Gastroesophageal sphincter (tissue), 4 donors: ENCODE data around the gene MED1. TPM values are rescaled to one million over a fixed set of nuclear protein-coding genes. Genes with fewer than 3 reads are reported as not detected.

Experiments
- ATAC-seq: fragments of 150-250 bp; one replicate; pipeline ENCODE4 v1.9.1; 2016; ENCODE audit warnings: mild to moderate bottlenecking, moderate library complexity
- H3K27ac ChIP-seq, 4 donors: fragments of 200-600 bp; sonication (generic) in 3 of 4; 1 replicate in 3 of 4; 2 replicates in 1 of 4; pipeline ENCODE4 v1.5.1; 2016 to 2019
- H3K27me3 ChIP-seq: fragments of 200-600 bp; sonication (generic); one replicate; pipeline ENCODE4 v1.5.1; 2019
- H3K36me3 ChIP-seq, 2 donors: fragments of 200-600 bp; sonication (generic); one replicate each; pipeline ENCODE4 v1.5.1; 2019; ENCODE audit warnings: control low read depth in 1 of 2
- H3K4me1 ChIP-seq, 3 donors: fragments of 200-600 bp; sonication (generic); 1 replicate in 2 of 3; 2 replicates in 1 of 3; pipeline ENCODE4 v1.5.1; 2016 to 2019; ENCODE audit warnings: control low read depth in 2 of 3
- H3K4me3 ChIP-seq, 2 donors: fragments of 200-600 bp; sonication (generic); one replicate each; pipeline ENCODE4 v1.5.1; 2019; ENCODE audit warnings: mild to moderate bottlenecking in 1 of 2, moderate library complexity in 1 of 2
- H3K9me3 ChIP-seq, 3 donors: fragments of 200-600 bp; sonication (generic); one replicate each; pipeline ENCODE4 v1.5.1; 2017 to 2019; ENCODE audit warnings: control low read depth in 2 of 3
- EP300 ChIP-seq: sonication (generic); formaldehyde crosslinking; IDR thresholded peaks from one replicate; pipeline ENCODE4 v1.6.1; 2017; ENCODE audit warnings: antibody characterized with exemption, mild to moderate bottlenecking
- POLR2A ChIP-seq, 2 donors: fragments of 450-650 bp; IDR thresholded peaks; one replicate each; pipeline ENCODE4 v1.6.1; 2017; ENCODE audit warnings: antibody characterized with exemption in 2 of 2, mild to moderate bottlenecking in 2 of 2, moderate library complexity in 1 of 2
- POLR2AphosphoS5 ChIP-seq: sonication (generic); formaldehyde crosslinking; IDR thresholded peaks from one replicate; pipeline ENCODE4 v1.6.1; 2017; ENCODE audit warnings: antibody characterized with exemption
- WGBS, 2 donors: methylation state at CpG; one replicate each; pipeline ENCODE4 v1.1.5; 2018; ENCODE audit warnings: low coverage in 1 of 2; 5-methylcytosine and 5-hydroxymethylcytosine counted together
- total RNA-seq, 4 donors: library from RNA; depleted of rRNA; stranded (reverse); fragments of >200 nt; gene quantifications; one replicate each; pipeline ENCODE4 v1.1.0, GENCODE V29; 2016
- TF ChIP-seq, protein P1 (sequence below), 4 experiments: fragments of 200-600 bp in 2 of 4; fragments of 450-650 bp in 2 of 4; sonication (generic) in 1 of 4; IDR thresholded peaks; one replicate each; pipeline ENCODE4 v1.5.1; 2017 to 2019; ENCODE audit warnings: antibody characterized with exemption in 4 of 4, mild to moderate bottlenecking in 2 of 4, moderate library complexity in 2 of 4

MED1 gene
- total RNA-seq, 4 donors from 2014 or later, result 19.9 to 31.1 (median 25.1) TPM

DNA sequence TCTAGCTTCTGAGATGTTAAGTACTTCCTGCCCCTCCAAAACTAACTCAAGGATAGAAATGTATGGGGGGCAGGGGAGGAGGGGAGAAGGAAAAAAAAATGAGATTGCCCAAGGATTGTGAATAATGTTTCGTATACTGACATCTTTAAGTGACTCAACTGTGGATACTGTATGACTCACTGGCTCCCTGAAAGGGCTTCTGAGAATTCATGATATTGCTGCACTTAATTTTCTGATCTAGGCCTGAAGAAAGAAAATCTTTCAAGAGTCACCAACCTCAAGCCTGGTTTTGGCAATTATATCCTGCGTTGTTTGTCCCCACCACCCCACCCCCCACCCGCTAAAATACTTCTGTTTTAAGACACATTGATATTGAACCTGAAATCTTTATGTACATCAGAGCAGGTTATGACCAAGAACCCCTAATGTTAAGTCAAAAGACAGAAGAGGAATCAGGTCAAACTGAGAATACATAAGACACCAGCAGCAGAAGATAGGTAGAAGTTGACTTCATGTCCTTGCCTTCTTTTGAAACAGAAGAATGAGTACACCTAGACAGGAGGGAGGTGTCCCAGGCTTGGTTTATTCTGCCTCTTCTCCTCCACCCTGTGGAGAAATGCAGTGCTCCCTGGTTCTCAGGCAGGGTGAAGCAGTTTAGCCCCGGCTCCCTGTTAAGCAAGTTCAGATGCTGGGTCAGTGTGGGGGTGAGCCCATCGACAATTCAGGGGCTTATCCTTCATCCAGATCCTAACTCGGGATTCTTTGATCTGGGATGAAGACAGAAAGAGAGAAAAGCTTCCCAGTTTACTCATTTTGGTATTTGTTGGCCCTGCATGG lies 46.3 kb downstream of the MED1 start:
- no peak overlapping the region for H3K27ac ChIP-seq
- TF ChIP-seq, protein P1, sequence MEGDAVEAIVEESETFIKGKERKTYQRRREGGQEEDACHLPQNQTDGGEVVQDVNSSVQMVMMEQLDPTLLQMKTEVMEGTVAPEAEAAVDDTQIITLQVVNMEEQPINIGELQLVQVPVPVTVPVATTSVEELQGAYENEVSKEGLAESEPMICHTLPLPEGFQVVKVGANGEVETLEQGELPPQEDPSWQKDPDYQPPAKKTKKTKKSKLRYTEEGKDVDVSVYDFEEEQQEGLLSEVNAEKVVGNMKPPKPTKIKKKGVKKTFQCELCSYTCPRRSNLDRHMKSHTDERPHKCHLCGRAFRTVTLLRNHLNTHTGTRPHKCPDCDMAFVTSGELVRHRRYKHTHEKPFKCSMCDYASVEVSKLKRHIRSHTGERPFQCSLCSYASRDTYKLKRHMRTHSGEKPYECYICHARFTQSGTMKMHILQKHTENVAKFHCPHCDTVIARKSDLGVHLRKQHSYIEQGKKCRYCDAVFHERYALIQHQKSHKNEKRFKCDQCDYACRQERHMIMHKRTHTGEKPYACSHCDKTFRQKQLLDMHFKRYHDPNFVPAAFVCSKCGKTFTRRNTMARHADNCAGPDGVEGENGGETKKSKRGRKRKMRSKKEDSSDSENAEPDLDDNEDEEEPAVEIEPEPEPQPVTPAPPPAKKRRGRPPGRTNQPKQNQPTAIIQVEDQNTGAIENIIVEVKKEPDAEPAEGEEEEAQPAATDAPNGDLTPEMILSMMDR (IDR thresholded peaks at IDR 0.05), result no peak
- TF ChIP-seq POLR2AphosphoS5 (no peak), POLR2A (IDR thresholded peaks at IDR 0.05) (no peak), EP300 (no peak)
- H3K4me3 ChIP-seq, result no peak overlapping the region
- peaks cover 0 to 47% of the 10 kb centered on the region in 2 donors for H3K36me3 ChIP-seq
- H3K27me3 ChIP-seq, result no peaks in the 10 kb centered on the region
- peaks cover 0 to 15% (median 7%) of the 10 kb centered on the region in 3 donors for H3K4me1 ChIP-seq
- WGBS, 2 donors, result 59% methylated on average over 3 to 6 of the region's 6 CpGs
- no peaks in the 10 kb centered on the region for H3K9me3 ChIP-seq
- no peak for ATAC-seq

DNA sequence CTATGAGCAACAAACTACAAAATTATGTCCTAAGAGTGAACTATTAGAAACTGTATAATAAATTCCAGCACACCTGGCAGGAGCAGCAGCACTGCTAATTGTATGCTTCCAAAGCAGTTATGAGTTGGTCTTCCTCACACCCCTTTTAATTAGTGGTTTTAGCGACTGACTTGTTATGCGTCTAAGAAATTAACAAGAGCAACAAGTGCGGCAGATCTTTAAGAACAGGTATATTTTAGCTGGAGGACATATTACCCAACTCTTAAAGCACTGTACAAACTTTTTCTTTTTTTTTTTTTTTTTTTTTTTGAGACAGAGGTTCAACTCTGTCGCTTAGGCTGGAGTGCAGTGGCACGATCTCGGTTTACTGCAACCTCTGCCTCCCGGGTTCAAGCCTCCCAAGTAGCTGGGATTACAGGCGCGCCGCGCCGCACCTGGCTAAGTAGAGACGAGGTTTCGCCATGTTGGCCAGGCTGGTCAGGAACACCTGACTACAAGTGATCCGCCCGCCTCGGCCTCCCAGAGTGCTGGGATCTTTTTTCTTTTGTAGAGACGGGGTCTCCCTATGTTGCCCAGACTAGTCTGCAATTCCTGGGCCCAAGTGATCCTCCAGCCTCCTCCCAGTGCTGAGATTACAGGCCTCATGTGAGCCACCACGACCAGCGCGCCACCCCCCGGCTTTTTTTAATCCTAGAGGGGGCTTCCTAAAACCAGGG lies 48.0 kb downstream of the MED1 start:
- no peak for ATAC-seq
- no peak for TF ChIP-seq POLR2AphosphoS5
- TF ChIP-seq POLR2A (IDR thresholded peaks at IDR 0.05), result no peak
- TF ChIP-seq EP300, result no peak
- TF ChIP-seq, protein P1 (IDR thresholded peaks at IDR 0.05), result no peak
- Histone ChIP-seq H3K36me3 (peaks cover 0 to 30% of the 10 kb centered on the region in 2 donors), H3K4me3 (no peak overlapping the region), H3K9me3 (no peaks in the 10 kb centered on the region), H3K27ac (no peak overlapping the region), H3K4me1 (peaks cover 0 to 32% (median 15%) of the 10 kb centered on the region in 3 donors), H3K27me3 (no peaks in the 10 kb centered on the region)
- 44 to 59% methylated on average over 4 to 12 of the region's 22 CpGs for WGBS, 2 donors

DNA sequence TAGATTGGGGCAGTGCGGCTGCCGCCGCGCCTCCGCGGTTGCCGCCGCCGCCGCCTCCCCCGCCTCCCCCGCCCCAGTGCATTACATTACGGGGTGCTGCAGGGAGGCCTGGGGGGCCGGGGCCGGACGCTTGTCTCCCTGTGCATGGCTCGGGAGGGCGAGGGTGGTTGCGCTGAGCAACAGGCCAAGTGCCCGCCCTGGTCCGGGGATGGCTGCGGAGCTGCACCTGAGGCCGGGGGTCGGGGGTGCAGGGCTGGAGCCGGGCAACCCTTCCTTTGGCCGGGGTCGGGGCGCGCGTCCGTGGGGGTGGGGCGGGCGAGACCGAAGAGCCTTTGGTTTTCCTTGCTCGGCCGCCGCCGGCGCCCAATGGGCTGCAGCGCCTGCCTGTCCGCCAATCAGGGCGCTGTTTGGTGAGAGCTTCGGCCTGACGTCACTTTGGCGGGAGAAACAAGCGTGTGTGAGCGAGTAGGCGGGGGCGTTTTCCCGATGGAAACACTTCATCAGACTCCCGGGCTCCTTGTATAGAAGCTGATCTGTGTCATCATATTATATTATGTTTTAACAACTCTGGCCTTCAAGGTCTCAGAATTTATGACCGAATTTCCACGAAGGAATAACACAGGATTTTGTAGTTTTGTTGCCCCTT lies 48.7 kb downstream of the MED1 start:
- H3K36me3 ChIP-seq, result peaks cover 0 to 23% of the 10 kb centered on the region in 2 donors
- H3K27ac ChIP-seq, result peak overlapping the region; percentile 10 to 96 (median 90)
- TF ChIP-seq POLR2A (IDR thresholded peaks at IDR 0.05) (no peak), POLR2AphosphoS5 (no peak), EP300 (no peak)
- TF ChIP-seq, protein P1 (IDR thresholded peaks at IDR 0.05), result no peak
- WGBS, 2 donors, result 1% methylated on average over 11 to 13 of the region's 53 CpGs
- peaks cover 0 to 33% (median 15%) of the 10 kb centered on the region in 3 donors for H3K4me1 ChIP-seq
- no peaks in the 10 kb centered on the region for H3K9me3 ChIP-seq
- peak overlapping the region; percentile 82 to 100 for H3K4me3 ChIP-seq
- peak; percentile 88 for ATAC-seq
- no peaks in the 10 kb centered on the region for H3K27me3 ChIP-seq

DNA sequence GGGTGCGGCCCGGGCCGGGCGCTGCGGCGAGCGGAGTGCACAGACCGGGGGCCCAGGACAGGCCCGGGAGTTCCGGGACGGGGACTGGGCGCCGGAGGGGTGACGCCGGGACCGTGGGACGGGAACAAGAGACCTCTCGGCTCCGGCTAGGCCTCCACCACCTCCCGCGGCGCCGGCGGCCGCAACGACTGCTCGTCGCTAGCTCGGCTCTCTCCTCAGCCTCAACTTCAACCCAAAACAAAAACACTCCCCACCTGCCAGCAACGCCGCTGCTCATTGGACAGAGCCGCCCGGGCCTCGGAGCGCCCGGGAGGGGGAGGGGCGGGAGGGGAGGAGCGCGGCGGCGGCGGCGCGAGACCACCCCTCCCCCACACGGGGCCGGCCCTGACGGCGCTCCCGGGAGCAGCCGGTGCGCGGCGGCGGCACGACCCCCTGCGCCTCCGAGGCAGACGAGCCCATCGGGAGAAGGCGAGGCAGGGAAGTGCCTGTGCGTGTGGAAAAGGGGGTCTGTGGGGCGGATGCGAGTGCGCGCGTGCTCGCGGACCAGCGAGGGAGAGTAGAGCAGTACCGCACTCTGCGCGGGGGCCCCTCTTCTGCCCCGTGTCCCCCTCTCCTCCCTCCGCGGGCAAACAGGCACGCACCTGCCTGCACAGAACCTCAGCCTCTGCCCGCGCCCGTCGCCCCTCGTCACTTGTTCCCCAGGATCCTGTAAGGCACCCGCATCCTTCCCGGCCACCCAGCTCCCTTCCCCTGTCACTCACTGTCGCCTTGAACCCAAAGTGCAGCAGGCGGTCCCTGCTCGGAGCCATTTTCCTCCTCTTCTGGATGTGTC lies 49.4 kb downstream of the MED1 start, which contains the start of gene FBXL20:
TSS of gene FBXL20 (minus strand) at position 215 of the 832 bp plus-strand sequence. CDS start 224 bp downstream, outside the sequence.
- Histone ChIP-seq H3K36me3 (peaks cover 0 to 16% of the 10 kb centered on the region in 2 donors), H3K27me3 (no peaks in the 10 kb centered on the region), H3K9me3 (no peaks in the 10 kb centered on the region), H3K4me3 (peak within 1 kb of the TSS; percentile 82 to 100), H3K4me1 (peaks cover 0 to 33% (median 15%) of the 10 kb centered on the region in 3 donors), H3K27ac (peak within 1 kb of the TSS; percentile 83 to 96 (median 90))
- TF ChIP-seq EP300 (no peak), POLR2A (IDR thresholded peaks at IDR 0.05) (peak; percentile 88), POLR2AphosphoS5 (peak; percentile 88)
- TF ChIP-seq, protein P1 (IDR thresholded peaks at IDR 0.05), result peak in 2 of 4 experiments; percentile 6 to 28
- WGBS, 2 donors, result 0% methylated on average over 8 of the region's 86 CpGs; no CpG with 5 or more reads in 1 of the 2 donors
- ATAC-seq, result peak; percentile 95
